GM21723 (cell line): Measurements from ENCODE around the gene PORCN.
"Not testable (repeated sequence)": the region's sequence is repeated elsewhere in the genome, so short reads cannot be mapped to it uniquely, and the experiment has no call there.

Experiments
- ATAC-seq: cut with Tn5 transposase; IDR thresholded peaks from one replicate; pipeline ENCODE4 v1.9.1; 2021; ENCODE audit warnings: mild to moderate bottlenecking, moderate library complexity; ENCODE audit not compliant: unreplicated experiment

The PORCN gene

GRCh38 chrX:48538641-48539344, 30.0 kb downstream of the PORCN start:
- ATAC-seq: no peak

DNA sequence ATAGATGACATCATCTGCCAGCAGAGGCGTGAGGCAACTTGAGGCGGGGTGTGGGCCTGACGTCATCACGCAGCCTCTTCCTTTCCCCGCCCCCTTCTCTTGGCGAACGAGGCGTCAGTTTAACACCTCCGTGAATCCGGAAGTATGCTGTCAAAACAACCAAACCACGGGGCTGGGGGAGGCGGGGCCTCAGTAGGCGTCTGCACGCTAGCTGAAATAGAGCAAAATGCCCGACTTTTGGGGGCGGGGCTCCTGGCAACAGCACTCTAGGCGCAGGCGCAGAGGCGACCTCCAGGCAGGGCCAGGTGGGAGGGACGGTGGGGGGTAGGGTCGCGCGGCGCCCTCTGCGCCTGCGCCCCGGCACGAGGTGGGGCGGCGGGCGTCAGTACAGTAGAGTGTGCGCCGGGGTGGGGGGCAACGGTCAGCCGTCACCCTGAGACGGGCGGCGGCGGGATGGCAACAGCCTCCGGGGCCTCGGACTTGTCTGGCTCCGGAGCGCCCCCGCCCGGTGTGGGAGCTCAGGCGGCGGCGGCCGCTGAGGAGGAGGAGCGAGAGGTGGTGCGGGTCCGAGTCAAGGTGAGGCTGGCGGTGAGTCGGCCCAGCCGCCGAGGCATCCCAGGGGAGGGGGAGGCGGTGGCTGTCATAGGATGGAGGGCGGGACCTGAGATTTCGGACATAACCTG, 30.7 kb downstream of the PORCN start, which contains the start of gene TBC1D25:
Gene TBC1D25, plus strand, starts transcription at position 370 of the 683 bp plus-strand sequence. Its CDS starts 84 bp downstream, at position 454.
- ATAC-seq: peak; percentile 74

DNA sequence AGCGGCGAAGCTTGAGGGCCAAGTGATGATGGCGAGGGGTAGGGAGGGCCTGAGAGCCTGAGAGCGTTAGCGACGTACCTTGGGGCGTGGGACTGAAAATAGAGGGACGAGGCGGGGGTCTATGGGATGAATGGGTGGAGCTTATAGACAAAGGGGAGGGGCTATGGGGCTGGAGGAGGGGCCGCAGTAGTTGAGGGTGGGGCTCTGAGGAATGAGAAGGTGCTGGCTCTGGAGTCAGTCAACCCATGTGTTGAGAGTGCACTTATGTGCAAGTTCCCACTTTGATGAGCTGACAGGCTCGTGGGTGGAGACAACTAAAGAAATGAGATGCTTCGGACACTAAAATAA, 31.2 kb downstream of the PORCN start:
- peak; percentile 41 for ATAC-seq

GRCh38 chrX:48540480-48540879, 31.7 kb downstream of the PORCN start:
- ATAC-seq: no peak

DNA sequence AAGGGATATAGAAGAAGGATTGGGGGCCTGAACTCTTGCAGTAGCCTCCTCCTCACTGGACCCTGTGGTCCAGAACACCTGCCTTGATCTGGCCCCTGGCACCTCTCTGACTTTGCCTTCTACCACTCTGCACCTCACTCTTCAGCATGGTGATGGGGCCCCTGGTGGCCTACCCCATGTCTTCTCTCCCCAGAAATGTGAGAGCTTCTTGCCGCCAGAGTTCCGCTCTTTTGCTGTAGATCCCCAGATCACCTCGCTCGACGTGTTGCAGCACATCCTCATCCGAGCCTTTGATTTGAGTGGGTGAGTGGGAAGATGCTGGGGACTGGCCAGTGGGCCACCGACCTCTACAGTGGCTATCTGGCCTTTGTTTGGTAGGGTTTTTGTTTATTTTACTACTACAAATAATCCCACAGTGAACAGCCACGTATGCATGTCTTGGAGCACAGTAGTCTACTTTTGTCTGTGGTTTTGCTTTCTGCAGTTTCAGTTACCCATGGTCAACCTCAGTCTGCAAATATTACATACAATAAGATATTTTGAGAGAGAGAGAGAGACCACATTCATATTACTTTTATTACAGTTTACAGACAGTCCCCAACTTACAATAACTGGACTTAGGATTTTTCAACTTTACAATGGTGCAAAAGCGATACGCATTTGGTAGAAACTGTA, 32.5 kb downstream of the PORCN start:
- ATAC-seq: no peak

- no peak for ATAC-seq
Measured at GRCh38 chrX:48548871-48549270, 40.1 kb downstream of the PORCN start.

GRCh38 chrX:48555731-48556325, 47.0 kb downstream of the PORCN start:
- not testable (repeated sequence) for ATAC-seq

- no peak for ATAC-seq
Measured at GRCh38 chrX:48558271-48558670, 49.5 kb downstream of the PORCN start.

DNA sequence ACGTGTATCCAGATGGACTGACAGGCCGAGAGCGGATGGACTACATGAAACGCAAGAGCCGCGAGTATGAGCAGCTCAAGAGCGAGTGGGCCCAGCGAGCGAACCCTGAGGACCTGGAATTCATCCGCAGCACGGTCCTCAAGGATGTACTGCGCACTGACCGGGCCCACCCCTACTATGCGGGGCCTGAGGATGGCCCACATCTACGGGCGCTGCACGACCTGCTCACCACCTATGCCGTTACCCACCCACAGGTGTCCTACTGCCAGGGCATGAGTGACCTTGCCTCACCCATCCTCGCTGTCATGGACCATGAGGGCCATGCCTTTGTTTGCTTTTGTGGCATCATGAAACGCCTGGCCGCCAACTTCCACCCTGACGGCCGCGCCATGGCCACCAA, 50.8 kb downstream of the PORCN start:
- ATAC-seq: no peak

DNA sequence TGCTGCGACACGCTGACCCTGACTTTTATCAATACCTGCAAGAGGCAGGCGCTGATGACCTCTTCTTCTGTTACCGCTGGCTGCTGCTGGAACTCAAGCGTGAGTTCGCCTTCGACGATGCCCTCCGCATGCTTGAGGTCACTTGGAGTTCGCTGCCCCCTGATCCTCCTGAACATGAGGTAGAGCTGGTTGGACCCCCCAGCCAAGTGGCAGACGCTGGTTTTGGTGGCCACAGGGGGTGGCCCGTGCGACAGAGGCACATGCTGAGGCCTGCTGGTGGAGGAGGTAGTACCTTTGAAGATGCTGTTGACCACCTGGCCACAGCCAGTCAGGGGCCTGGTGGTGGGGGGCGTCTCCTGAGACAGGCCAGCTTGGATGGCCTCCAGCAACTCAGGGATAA, 51.3 kb downstream of the PORCN start:
- no peak for ATAC-seq

DNA sequence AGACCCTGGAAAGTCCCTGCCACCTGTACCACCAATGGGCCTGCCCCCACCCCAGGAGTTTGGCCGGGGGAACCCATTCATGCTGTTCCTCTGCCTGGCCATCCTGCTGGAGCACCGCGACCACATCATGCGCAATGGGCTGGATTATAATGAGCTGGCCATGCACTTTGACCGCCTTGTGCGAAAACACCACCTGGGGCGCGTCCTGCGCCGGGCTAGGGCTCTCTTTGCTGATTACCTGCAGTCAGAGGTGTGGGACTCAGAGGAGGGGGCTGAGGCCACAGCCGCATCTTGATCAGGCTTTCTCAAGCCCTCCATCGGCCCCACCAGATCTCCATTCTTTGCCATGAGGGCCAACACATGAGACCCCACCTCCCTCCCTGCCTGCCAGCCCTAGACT, 51.9 kb downstream of the PORCN start:
- no peak for ATAC-seq

DNA sequence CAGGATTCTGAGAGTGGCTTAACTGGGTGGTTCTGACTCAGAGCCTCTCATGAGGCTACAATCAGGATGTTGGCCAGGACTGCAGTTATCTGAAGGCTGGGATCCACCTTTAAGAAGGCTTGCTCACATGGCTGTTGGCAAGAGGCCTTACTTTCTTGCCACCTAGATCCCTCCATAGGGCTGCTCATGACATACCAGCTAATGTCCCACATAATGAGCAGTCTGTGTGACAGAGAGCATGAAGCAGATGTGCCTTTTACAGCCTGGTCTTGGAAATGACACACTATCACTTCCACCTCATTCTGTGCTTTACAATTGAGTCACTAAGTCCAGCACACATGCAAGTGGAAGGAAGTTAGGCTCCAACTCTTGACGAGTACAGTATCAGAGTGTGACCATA, 61.2 kb downstream of the PORCN start:
- ATAC-seq: no peak
